NB4 (cell line): ENCODE data around the gene SULT1A1.

ENCODE experiments used
- CTCF ChIP-seq: IDR thresholded peaks from one replicate; pipeline ENCODE4 v1.5.1; 2012; ENCODE audit warnings: low read depth, low read length
- MYC ChIP-seq: IDR thresholded peaks from 2 replicates; pipeline ENCODE4 v1.6.1; 2011; ENCODE audit warnings: low read depth, low read length
- POLR2A ChIP-seq: IDR thresholded peaks from 2 replicates; pipeline ENCODE4 v1.6.1; 2011; ENCODE audit warnings: mild to moderate bottlenecking; ENCODE audit not compliant: insufficient read length; ENCODE audit errors: extremely low read depth

- TF ChIP-seq CTCF (no peak), POLR2A (no peak), MYC (no peak)
These were observed 22.5 kb downstream of the SULT1A1 start for GRCh38 chr16:28587386-28587785.
